ENCODE measurements around the gene DLEU7.

DLEU7 gene

DNA sequence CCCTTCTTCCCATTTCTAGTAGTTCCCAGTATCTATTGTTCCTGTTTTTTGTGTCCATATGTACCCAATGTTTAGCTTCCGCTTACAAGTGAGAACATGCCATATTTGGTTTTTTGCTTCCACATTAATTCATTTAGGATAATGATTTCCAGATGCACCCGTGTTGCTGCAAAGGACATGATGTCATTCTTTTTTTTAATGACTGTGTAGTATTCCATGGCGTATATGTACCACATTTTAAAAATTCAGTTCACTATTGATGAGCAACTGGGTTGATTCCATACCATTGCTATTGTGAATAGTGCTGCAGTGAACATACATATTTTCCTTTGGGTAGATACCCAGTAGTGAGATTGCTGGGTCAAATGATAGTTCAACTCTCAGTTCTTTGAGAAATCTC, 50.5 kb downstream of the DLEU7 start:
- no peak for DNase-seq (ENCODE audit: low spot score)

DNA sequence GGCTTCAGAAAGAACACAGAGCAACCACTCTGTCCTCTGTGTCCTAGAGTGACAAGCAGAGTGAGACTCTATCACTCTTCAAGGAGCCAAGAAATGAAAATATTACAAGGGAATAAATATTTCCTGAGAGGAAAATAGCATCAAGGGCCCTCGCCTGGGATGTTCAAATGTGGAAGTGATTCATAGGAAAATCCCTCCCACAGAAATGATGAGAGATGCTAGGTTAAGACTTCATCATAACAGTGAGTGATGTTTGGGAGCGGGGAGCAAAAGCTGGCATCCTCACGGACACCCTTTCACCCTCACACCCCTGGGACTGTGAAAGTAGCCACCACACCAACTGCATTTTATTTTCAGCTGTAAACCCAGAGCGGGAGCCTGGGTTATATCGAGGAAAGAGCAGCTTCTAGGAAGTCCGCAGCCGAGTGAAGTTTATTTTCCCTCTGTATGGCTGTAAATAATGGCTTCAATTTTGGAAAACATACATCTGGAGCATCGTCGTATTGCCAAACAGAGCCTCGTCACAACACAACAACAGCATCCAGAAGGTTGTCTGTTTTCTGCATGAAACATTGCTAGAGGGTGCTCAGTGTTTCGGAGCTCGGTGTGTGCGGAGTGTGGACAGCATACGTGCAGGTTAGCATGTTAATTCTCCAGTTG, 54.8 kb downstream of the DLEU7 start:
- no peak for DNase-seq (ENCODE audit: low spot score)

DNA sequence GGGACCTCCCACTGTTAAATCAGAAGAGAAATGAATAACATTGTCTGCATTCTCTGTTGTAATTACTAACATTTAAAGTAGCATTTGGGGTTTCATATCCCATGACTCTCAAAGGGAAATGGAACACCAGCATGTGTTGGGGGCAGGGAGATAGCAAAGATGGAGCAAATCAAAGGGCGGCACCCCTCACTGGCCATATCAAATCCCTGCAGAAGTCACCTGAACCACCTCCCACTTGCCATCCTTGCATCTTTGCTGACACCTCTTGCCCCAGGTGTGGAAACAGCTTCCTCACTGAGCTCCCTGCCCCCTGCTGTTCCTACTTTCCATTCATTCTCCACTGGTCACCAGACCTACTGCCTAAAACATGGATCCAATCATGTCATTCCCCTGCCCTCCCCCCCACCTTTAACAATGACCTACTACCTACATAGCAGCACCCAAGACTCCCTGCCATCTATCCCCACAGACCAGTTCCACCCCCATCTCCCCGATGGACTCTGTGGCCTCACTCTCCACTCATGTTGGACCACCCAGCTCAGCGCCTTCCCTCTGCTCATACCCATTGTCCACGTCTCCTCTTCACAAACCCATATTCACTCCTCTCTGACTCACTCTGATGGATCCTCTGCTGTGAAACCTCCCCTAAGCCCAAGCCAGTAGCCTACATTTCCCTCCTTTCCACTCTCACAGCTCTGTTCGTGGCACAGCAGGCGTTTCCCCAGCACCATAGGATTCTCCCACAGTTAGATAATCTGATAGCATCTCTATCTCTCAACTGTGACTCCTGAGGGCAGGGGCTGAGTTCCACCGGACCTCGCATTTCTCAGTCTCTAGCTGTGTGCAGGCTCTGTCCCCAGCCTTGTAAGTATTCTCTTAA, 55.9 kb downstream of the DLEU7 start:
- DNase-seq (ENCODE audit: low spot score), result no peak

DNA sequence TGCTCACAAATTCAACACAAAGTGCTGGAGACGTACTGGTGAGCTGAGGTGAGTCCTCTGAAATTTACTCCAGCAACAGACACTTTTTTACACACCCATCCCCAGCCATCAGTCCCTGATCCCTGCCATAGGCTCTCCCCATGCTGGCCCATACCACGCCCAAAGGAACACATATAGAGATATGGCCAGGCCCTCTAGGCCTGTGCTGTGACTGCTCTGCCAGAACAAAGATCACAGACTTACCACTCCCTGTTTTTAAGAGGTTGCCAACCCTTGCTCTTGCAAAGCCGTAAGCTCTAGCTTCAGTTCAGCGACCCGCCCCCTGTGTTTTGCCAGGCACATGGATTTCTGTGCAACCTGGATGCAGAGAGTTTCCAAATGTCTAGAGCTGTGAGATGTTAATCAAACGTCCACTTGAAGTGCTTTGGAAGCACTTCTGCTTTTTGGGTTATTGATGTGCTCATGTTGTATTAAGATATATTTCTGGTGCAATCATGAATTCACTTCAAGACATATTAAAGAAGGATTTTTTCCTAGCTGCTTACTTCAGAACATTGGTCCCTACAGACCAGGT, 59.7 kb downstream of the DLEU7 start:
- no peak for DNase-seq (ENCODE audit: low spot score)

DNA sequence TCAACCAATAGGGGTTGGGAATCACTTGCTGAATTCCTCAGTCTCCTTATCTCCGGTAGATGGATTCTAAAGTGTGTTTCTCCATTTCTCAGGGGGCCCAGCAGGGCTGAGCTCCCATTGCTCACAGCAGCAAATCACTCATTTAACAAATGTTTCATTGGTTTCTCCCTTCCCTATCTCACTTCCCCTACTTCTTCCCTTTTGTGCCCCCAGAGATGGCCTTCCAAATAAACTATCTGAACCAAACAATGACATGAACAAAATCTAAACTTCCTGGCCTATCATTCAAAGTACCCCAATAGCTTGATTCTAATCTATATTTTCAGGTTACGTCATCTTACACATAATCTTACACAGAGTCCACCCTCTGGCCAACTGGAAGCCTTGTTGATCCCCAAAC, 60.4 kb downstream of the DLEU7 start:
- no peak for DNase-seq (ENCODE audit: low spot score)

DNA sequence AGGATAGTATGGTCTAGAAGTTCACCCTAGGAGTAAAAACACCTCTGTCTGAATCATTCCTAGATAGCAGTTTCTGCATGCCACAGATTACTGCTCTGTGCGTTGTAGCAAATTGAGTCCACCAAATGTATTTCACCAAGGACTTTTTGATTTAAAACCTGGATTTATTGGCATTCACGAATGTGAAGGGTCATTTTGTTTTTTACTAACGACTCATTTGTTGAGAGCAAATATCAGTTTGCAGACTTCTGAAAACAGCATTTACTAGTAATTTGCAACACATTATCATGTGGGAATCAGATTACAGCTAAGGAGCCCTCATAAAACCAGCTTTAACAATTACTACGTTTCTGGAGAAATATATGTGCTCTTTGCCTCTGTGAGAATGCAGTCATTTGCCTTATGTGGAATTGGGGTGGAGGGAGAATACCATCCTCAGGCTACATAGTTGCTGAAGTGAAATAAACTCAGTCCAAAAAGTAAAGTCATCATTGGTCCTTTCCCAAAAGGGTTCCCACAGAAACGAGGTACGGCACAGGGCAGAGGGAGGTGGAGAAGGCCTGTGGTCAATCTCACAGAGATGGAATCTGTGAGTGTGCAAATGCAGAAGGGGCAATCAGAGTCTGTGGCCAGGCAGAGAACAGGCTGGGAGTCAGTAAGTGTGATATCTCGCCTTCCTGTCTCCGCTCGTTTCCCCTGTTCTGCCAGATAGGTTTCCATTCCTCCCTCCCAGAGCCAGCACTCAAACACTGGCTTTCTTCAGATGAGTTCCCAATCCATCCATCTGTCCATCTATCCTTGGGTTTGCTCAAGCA, 63.1 kb downstream of the DLEU7 start:
- no peak for DNase-seq (ENCODE audit: low spot score)

DNA sequence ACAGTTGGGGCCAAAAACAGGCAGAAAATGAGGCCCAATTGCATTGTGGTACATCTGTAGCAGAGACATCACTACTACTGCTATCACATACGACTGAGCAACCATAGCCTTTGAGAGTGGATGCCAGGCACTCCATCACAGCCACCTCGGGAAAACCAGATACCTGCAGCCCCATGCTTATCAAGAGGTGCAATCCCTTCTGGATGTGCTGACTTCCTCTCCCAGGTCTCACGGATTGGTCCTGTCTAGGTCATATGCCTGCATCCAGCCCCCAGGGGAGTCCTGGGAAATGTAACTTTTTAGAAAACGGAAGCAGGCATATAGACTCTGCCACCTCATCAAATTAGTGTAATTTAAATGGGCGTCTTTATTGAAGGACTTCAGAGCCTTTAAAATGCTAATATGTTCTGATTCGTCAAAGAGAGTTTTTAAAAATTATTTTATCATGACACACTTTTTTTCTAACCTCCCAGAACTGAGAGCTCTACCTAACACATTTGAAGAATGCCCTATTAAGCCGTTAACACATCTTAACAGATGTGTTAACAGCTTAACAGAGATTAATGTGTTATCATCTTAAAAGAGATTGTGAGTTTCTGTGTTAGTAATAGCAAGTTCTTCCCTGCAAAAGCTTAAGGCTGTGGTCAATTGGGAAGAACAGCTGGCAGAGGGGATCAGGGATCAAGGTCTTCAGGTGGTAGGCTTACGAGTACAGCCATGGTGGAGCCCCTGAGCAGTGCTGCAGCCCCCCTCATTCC, 63.9 kb downstream of the DLEU7 start:
- no peak for DNase-seq (ENCODE audit: low spot score)
